Measurements from ENCODE around the gene CACNA1C. TPM values are rescaled to one million over a fixed set of nuclear protein-coding genes. Genes with fewer than 3 reads are reported as not detected.

Gene CACNA1C
- total RNA-seq, 1 experiment from 2014 or later: 0.35 TPM

DNA sequence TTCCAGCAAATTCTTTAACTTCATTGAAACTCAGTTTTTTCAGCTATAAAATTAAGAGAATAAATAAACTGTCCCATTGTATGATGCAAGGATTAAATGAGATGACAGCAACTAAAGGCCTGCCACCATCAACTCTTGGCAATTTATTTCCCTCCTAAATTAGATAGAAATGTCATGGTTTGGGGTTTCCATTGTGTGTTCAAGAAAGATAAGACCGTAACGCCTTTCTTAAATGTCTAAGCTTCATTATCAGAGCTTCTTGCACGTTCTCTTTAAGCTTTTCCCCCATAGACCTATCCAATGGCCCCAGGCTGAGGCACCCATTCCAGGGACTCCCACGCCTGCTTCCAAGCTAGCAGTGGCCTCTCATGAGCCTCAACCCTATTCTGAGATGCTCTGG is 281.9 kb downstream of the CACNA1C start:
- Histone ChIP-seq H3K4me3 (ENCODE audit: insufficient read depth, low read depth, low read length) (no peak overlapping the region), H3K36me3 (replicated peaks; ENCODE audit: control insufficient read depth, insufficient read depth, low read length) (no peaks in the 10 kb centered on the region), H3K27me3 (ENCODE audit: control insufficient read depth, insufficient read depth, low read length) (no peaks in the 10 kb centered on the region)
- DNase-seq: no peak

DNA sequence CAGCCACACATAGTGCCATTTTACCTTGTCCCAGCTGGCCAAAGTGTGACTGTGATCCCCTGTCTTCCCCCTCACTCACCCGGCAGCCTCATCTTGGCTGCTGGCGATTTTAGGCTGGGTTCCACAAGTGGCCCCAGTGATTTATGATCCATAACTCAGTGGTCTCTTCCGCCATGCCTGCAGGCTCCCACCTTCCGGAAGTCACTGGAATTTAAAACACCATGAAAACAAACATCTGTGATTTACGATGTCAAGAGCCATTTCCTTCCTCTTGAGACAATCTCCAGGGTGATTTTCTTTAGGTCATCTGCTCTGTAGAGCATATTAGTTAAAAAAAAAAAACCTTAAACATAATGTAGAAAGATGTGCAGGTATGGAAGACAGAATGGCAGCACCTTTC is 282.3 kb downstream of the CACNA1C start:
- no peaks in the 10 kb centered on the region for H3K36me3 ChIP-seq (replicated peaks; ENCODE audit: control insufficient read depth, insufficient read depth, low read length)
- DNase-seq: no peak
- no peaks in the 10 kb centered on the region for H3K27me3 ChIP-seq (ENCODE audit: control insufficient read depth, insufficient read depth, low read length)
- H3K4me3 ChIP-seq (ENCODE audit: insufficient read depth, low read depth, low read length): no peak overlapping the region

DNA sequence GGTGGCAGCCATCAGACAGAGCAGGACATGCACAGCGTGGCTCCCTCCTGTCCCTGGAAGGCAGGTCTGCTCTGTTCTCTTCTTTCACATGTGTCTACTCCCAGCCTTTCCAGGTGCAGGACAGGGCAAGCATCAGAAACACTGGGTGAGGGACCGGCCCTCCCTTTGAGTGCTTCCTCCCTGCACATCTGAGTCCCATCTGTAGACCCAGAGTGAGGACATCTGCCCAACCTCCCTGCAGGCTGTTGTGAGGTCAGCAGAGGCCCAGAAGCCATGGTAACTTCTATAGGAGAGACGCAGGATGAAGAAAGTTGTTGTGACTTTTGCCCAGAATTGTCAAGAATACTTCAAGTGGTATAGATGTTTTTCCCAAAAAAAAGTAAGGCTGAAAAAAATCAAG is 282.7 kb downstream of the CACNA1C start:
- no peak overlapping the region for H3K4me3 ChIP-seq (ENCODE audit: insufficient read depth, low read depth, low read length)
- no peak for DNase-seq
- no peaks in the 10 kb centered on the region for H3K36me3 ChIP-seq (replicated peaks; ENCODE audit: control insufficient read depth, insufficient read depth, low read length)
- no peaks in the 10 kb centered on the region for H3K27me3 ChIP-seq (ENCODE audit: control insufficient read depth, insufficient read depth, low read length)

- DNase-seq: no peak
Measured at GRCh38 chr12:2335916-2336315, 283.1 kb downstream of the CACNA1C start.

GRCh38 chr12:2336409-2336829 is 283.6 kb downstream of the CACNA1C start:
- no peaks in the 10 kb centered on the region for H3K36me3 ChIP-seq (replicated peaks; ENCODE audit: control insufficient read depth, insufficient read depth, low read length)
- H3K27me3 ChIP-seq (ENCODE audit: control insufficient read depth, insufficient read depth, low read length): no peaks in the 10 kb centered on the region
- no peak overlapping the region for H3K4me3 ChIP-seq (ENCODE audit: insufficient read depth, low read depth, low read length)
- DNase-seq: no peak

More at GRCh38 chr12:2335916-2336315, 283.1 kb downstream of the CACNA1C start:
- H3K27me3 ChIP-seq (ENCODE audit: control insufficient read depth, insufficient read depth, low read length): no peaks in the 10 kb centered on the region
- no peaks in the 10 kb centered on the region for H3K36me3 ChIP-seq (replicated peaks; ENCODE audit: control insufficient read depth, insufficient read depth, low read length)
- H3K4me3 ChIP-seq (ENCODE audit: insufficient read depth, low read depth, low read length): no peak overlapping the region

DNA sequence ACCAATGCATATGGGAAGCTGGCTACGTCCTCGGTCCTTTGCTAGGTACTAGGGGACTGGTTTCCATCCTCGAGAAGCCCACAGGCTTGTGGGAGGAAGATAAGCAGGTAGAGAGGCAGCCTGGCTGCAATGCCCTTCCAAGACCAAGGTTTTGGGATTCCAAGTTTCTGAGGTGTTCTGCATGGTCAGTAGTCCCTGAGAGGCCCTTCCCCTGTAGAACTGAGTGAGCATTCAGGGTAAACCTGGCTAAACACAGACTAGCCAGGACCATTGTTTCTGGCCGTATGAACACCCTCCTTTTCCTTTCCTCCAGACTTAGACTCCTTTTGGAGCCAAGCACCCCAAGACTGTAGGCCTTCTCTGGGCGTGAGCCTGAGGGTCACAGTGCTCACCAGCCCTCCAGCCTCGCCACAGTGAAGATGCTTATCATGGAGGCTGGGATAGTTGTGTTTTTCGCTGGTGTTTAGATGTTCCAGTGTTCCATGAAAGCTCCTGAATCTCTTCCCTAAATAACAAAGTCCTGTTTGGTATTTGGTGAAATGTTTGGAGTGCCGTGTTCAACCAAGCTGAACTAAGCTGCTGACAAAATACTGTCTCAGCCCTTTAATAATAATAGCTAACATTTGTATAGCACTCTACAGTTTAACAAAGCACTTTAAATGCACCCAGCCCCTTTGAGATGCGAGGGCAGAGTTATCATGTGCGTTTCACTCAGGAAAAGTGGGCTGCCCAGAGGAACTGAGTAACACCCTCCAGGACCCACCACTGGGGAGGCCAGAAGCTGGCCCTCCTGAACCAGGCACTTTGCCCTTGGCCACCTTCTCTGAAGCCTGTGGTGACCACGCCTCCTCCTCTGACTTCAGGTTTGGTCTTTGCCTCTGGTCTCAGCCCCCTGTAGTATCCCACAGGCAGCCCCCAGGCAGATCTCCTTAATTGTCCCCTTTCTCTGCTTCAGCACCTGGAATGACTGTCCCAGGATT is 284.5 kb downstream of the CACNA1C start:
- DNase-seq: no peak
- H3K36me3 ChIP-seq (replicated peaks; ENCODE audit: control insufficient read depth, insufficient read depth, low read length): no peaks in the 10 kb centered on the region

GRCh38 chr12:2338381-2338780 is 285.6 kb downstream of the CACNA1C start:
- H3K36me3 ChIP-seq (replicated peaks; ENCODE audit: control insufficient read depth, insufficient read depth, low read length): no peaks in the 10 kb centered on the region
- no peak overlapping the region for H3K4me3 ChIP-seq (ENCODE audit: insufficient read depth, low read depth, low read length)
- no peak for DNase-seq
- no peaks in the 10 kb centered on the region for H3K27me3 ChIP-seq (ENCODE audit: control insufficient read depth, insufficient read depth, low read length)

More for the DNA sequence above, 284.5 kb downstream of the CACNA1C start:
- Histone ChIP-seq H3K27me3 (ENCODE audit: control insufficient read depth, insufficient read depth, low read length) (no peaks in the 10 kb centered on the region), H3K4me3 (ENCODE audit: insufficient read depth, low read depth, low read length) (no peak overlapping the region)

DNA sequence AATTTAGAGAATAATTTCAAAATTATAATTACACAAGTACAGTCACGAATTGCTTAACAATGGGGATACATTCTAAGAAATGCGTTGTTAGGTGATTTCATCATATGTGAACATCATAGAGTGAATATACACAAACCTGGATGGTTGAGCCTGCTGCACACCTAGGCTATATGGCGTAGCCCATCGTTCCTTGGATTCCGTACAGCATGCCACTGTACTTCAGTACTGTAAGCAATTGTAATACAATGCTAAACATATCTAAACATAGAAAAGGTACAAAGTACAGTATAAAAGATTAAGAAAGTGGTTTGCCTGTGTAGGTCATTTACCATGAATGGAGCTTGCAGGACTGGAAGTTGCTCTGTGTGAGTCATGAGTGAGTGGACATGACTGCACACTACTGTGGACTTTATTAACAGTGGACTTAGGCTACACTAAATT is 286.2 kb downstream of the CACNA1C start:
- no peaks in the 10 kb centered on the region for H3K36me3 ChIP-seq (replicated peaks; ENCODE audit: control insufficient read depth, insufficient read depth, low read length)
- DNase-seq: no peak
- H3K4me3 ChIP-seq (ENCODE audit: insufficient read depth, low read depth, low read length): no peak overlapping the region
- H3K27me3 ChIP-seq (ENCODE audit: control insufficient read depth, insufficient read depth, low read length): no peaks in the 10 kb centered on the region

- H3K4me3 ChIP-seq (ENCODE audit: insufficient read depth, low read depth, low read length): no peak overlapping the region
- no peaks in the 10 kb centered on the region for H3K36me3 ChIP-seq (replicated peaks; ENCODE audit: control insufficient read depth, insufficient read depth, low read length)
- no peak for DNase-seq
- no peaks in the 10 kb centered on the region for H3K27me3 ChIP-seq (ENCODE audit: control insufficient read depth, insufficient read depth, low read length)
Measured at GRCh38 chr12:2341051-2341751, 288.4 kb downstream of the CACNA1C start.

GRCh38 chr12:2341871-2342270 is 289.1 kb downstream of the CACNA1C start:
- DNase-seq: no peak
- H3K36me3 ChIP-seq (replicated peaks; ENCODE audit: control insufficient read depth, insufficient read depth, low read length): no peaks in the 10 kb centered on the region
- H3K4me3 ChIP-seq (ENCODE audit: insufficient read depth, low read depth, low read length): no peak overlapping the region
- no peaks in the 10 kb centered on the region for H3K27me3 ChIP-seq (ENCODE audit: control insufficient read depth, insufficient read depth, low read length)

DNA sequence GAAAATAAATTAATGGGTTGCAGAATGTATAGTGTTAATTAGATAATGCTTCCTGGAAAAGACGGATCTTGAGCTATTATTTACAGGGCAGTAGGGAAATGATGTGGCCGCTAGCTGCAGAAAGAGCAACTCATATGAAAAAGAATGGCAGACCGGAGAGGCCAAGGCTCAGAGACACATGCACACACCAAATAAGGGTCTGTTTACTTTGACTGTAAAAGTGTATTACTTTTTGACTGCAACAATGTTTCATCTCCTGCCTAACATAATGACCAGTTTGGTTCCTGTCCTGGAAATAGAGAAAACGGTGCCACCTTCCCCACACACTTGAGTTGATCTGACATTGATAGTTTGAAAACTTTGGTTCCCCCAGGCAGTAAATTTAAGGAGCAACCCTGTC is 290.9 kb downstream of the CACNA1C start:
- H3K27me3 ChIP-seq (ENCODE audit: control insufficient read depth, insufficient read depth, low read length): no peaks in the 10 kb centered on the region
- H3K4me3 ChIP-seq (ENCODE audit: insufficient read depth, low read depth, low read length): no peak overlapping the region
- DNase-seq: no peak
- no peaks in the 10 kb centered on the region for H3K36me3 ChIP-seq (replicated peaks; ENCODE audit: control insufficient read depth, insufficient read depth, low read length)

GRCh38 chr12:2344476-2344875 is 291.7 kb downstream of the CACNA1C start:
- H3K27me3 ChIP-seq (ENCODE audit: control insufficient read depth, insufficient read depth, low read length): no peaks in the 10 kb centered on the region
- no peaks in the 10 kb centered on the region for H3K36me3 ChIP-seq (replicated peaks; ENCODE audit: control insufficient read depth, insufficient read depth, low read length)
- no peak overlapping the region for H3K4me3 ChIP-seq (ENCODE audit: insufficient read depth, low read depth, low read length)
- no peak for DNase-seq

DNA sequence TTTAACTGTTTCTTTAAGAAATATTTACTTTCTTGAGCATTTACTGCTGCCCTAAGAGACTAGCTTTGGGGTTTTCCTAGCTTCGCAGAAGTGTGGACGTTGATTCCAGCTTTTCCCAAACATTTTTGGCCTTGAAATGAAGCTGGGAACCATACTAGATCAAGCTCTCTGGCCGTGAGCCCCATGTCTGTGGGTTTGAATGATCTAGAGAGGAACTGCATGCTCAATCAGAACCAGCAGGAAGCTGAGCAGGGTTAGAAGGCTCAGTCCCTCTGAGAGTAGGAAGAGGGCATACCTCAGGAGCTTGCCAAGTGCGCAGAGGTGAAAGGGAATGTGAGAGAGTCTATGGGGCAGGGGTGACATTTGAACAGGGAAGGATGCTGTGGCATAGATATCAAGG is 292.1 kb downstream of the CACNA1C start:
- Histone ChIP-seq H3K27me3 (ENCODE audit: control insufficient read depth, insufficient read depth, low read length) (no peaks in the 10 kb centered on the region), H3K36me3 (replicated peaks; ENCODE audit: control insufficient read depth, insufficient read depth, low read length) (no peaks in the 10 kb centered on the region), H3K4me3 (ENCODE audit: insufficient read depth, low read depth, low read length) (no peak overlapping the region)
- no peak for DNase-seq

DNA sequence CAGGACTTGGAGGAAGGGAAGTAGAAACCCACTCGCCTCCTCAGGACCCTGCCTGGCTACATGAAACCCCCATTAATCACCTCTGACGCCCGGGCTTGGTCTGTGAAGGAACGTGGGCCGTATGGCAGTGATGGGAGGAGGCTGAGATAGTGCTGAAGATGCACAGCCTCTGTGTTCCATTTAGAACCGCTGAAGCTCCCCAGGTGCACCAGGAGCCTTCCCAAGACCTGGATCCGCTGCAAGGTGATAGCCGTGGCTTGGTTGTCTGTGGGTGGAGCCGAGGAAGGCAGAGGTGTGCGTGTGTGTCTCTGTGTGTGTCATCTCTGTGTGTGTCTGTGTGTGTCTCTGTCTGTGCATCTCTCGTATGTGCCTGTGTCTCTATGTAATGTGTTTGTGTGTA is 293.1 kb downstream of the CACNA1C start:
- Histone ChIP-seq H3K4me3 (ENCODE audit: insufficient read depth, low read depth, low read length) (no peak overlapping the region), H3K27me3 (ENCODE audit: control insufficient read depth, insufficient read depth, low read length) (no peaks in the 10 kb centered on the region), H3K36me3 (replicated peaks; ENCODE audit: control insufficient read depth, insufficient read depth, low read length) (no peaks in the 10 kb centered on the region)
- no peak for DNase-seq

- Histone ChIP-seq H3K27me3 (ENCODE audit: control insufficient read depth, insufficient read depth, low read length) (no peaks in the 10 kb centered on the region), H3K36me3 (replicated peaks; ENCODE audit: control insufficient read depth, insufficient read depth, low read length) (no peaks in the 10 kb centered on the region), H3K4me3 (ENCODE audit: insufficient read depth, low read depth, low read length) (no peak overlapping the region)
- no peak for DNase-seq
Measured at GRCh38 chr12:2346416-2346815, 293.6 kb downstream of the CACNA1C start.

Data from H7 (cell line).